ENCODE measurements around the gene MSANTD7.
"Not testable (repeated sequence)": the region's sequence is repeated elsewhere in the genome, so short reads cannot be mapped to it uniquely, and the experiment has no call there.

Gene MSANTD7

DNA sequence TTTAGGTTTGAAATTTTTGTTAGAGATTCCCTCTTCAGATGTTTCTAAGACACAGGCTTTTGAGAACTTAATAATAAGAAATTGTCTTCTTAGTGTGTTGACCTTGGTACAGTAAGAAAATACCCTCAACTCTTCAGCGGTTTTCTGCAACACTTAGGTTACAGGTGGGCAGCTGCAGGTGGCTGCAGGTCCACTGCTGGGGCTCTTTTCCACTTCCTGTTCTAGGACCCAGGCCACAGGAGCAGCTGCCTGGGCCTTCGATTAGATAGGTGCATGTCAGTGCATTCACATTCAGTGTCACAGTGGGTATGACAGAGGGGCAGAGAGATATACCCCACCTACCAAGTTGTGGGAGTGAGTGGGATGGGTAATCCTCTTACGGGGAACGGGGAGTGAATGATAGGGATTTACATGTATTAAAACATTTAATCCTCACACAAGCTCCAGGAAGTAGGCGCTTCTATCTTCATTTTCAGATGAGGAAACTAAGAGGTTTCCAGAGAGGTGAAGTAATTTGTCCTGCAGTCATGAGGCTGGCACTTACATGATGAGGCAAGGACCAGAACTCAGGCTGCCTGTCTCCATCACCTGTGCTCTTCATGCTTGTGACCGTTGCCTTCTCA lies 20.3 kb downstream of the MSANTD7 start:
- TF ChIP-seq, protein P1, sequence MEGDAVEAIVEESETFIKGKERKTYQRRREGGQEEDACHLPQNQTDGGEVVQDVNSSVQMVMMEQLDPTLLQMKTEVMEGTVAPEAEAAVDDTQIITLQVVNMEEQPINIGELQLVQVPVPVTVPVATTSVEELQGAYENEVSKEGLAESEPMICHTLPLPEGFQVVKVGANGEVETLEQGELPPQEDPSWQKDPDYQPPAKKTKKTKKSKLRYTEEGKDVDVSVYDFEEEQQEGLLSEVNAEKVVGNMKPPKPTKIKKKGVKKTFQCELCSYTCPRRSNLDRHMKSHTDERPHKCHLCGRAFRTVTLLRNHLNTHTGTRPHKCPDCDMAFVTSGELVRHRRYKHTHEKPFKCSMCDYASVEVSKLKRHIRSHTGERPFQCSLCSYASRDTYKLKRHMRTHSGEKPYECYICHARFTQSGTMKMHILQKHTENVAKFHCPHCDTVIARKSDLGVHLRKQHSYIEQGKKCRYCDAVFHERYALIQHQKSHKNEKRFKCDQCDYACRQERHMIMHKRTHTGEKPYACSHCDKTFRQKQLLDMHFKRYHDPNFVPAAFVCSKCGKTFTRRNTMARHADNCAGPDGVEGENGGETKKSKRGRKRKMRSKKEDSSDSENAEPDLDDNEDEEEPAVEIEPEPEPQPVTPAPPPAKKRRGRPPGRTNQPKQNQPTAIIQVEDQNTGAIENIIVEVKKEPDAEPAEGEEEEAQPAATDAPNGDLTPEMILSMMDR (IDR thresholded peaks at IDR 0.05; ENCODE audit: low read depth, low read length): no peak
- DNase-seq (ENCODE audit: extremely low read depth, low read depth): no peak

DNA sequence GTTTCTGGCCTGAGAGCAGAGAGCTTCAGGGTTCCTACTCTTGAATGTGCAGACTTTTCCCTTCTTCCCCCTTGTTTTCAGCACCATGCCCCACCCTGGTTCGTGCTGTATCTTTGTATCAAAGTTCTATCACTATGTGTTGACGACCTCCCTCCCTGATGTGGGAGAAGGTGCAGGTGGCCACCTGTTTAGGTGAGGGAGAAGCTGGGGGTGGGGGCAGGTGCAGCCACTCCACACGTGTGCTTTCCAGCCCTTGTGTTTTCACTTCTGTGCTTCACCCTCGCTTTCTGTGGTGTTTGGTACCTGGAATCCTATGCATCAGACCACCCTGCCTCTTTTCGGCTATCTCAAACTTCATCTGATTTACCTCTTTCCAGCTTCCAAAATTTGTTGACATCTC lies 20.9 kb downstream of the MSANTD7 start:
- no peak for DNase-seq (ENCODE audit: extremely low read depth, low read depth)
- TF ChIP-seq, protein P1 (IDR thresholded peaks at IDR 0.05; ENCODE audit: low read depth, low read length): no peak

DNA sequence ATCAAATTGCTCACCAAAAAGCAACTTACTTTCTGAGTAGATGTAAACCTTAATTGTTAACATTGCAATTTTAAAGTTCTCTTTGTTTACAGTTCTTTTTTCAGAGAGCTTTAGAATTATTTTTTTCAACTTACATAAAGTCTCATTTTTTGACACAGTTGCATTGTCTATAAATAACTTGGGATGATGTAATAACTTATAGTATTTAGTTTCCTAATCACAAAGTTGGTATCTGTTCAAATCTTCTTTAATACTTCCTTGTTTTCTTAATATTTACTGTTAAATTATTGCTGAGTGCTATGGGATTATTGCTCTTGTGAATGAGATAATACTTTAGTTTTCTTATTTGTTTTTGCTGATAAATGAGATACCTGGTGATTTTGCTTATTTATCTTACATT lies 21.7 kb downstream of the MSANTD7 start:
- DNase-seq (ENCODE audit: extremely low read depth, low read depth): no peak
- TF ChIP-seq, protein P1 (IDR thresholded peaks at IDR 0.05; ENCODE audit: low read depth, low read length): no peak

DNA sequence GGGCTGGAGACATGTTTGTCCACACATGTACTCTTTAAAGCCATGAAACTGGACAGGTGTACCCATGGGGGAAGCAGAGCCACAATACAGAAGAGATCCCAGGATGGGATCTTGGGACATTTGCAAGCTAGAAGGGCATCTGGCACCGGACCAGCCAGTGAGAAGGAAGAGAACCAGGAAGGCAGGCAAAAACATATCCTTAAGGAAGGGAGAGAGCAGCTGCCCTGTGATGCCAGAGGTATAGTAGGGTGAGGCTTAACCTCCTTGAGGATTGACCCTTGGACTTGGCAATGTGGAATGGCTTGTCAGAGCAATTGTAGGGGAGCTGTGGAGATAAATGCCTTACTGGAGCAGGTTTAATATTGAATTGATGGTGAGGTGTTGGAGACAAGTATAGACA lies 22.7 kb downstream of the MSANTD7 start:
- no peak for DNase-seq (ENCODE audit: extremely low read depth, low read depth)
- TF ChIP-seq, protein P1 (IDR thresholded peaks at IDR 0.05; ENCODE audit: low read depth, low read length): no peak

DNA sequence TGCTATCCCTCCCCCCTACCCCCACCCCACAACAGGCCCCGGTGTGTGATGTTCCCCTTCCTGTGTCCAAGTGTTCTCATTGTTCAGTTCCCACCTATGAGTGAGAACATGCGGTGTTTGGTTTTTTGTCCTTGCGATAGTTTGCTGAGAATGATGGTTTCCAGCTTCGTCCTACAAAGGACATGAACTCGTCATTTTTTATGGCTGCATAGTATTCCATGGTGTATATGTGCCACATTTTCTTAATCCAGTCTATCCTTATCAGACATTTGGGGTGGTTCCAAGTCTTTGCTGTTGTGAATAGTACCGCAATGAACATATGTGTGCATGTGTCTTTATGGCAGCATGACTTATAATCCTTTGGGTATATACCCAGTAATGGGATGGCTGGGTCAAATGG lies 26.4 kb downstream of the MSANTD7 start:
- DNase-seq (ENCODE audit: extremely low read depth, low read depth): not testable (repeated sequence)

DNA sequence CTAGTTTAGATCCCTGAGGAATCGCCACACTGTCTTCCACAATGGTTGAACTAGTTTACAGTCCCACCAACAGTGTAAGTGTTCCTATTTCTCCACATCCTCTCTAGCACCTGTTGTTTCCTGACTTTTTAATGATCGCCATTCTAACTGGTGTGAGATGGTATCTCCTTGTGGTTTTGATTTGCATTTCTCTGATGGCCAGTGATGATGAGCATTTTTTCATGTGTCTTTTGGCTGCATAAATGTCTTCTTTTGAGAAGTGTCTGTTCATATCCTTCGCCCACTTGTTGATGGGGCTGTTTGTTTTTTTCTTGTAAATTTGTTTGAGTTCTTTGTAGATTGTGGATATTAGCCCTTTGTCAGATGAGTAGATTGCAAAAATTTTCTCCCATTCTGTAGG lies 26.8 kb downstream of the MSANTD7 start:
- DNase-seq (ENCODE audit: extremely low read depth, low read depth): not testable (repeated sequence)

DNA sequence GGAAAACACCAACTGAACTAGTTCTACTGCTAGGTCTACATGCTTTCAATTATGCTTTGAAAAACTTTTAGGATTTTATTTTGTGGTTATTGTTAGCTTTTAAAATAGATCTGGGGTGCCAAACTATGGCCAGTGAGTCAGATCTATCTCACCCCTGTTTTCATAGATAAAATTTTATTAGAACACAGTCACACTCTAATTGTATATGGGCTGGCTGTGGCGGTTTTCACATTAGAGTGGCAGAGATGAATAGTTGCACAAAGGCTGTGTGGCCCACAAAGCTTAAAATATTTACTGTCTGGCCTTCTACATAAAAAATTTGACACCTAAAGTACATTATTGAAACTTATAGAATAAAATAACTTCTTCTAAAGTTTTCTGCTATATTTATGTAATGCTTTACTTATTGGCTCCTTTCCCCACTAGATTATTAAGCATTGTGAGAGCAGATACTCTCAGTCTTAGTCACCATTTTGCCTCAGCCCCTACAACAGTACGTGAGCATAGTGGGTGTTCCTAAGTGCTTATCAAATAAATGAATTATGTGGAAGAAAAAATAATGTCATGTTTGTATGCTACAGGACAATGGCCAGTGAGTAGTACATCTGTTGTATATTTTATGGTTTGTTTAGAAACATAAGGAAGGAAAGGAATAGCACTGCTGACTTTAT lies 35.1 kb downstream of the MSANTD7 start:
- DNase-seq (ENCODE audit: extremely low read depth, low read depth): no peak
- TF ChIP-seq, protein P1 (IDR thresholded peaks at IDR 0.05; ENCODE audit: low read depth, low read length): no peak

DNA sequence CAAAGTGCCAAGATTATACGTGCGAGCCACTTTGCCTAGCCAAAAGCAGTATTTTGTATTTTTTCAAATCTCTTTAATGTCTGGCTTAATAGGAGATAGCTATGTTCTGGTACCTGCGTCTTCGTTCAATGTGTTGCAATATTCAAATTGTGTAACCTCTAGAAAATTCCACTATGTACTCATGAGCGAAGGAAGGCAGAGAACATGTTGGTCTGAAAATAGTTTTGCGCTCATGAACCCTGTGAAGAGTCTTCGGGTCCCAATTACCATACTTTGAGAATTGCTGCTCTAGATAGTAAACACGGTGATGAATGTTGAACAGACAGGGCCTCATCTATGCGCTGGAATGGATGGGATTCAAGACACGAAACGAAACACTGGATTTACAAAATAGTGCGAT lies 37.8 kb downstream of the MSANTD7 start:
- TF ChIP-seq, protein P1 (IDR thresholded peaks at IDR 0.05; ENCODE audit: low read depth, low read length): no peak
- no peak for DNase-seq (ENCODE audit: extremely low read depth, low read depth)

Measured in AG09319 (cell line).